Loucy (cell line): ENCODE measurements around the gene PLCB3.

Experiments used
- H2AFZ ChIP-seq: fragments of 200-600 bp; sonication (generic); 2 replicates; pipeline ENCODE4 v1.6.0; 2016; ENCODE audit warnings: antibody characterized with exemption, mild to moderate bottlenecking, low read length, moderate library complexity
- H3F3A ChIP-seq: fragments of 200-600 bp; 2 replicates; pipeline ENCODE4 v1.6.0; 2016; ENCODE audit warnings: antibody characterized with exemption, low read depth, mild to moderate bottlenecking
- H3K27me3 ChIP-seq: fragments of 200-600 bp; sonication (generic); 2 replicates; pipeline ENCODE4 v1.6.1; 2014; ENCODE audit warnings: low read length, mild to moderate bottlenecking; ENCODE audit not compliant: insufficient read depth, poor library complexity, severe bottlenecking
- H3K36me3 ChIP-seq: fragments of 200-600 bp; sonication (generic); 2 replicates; pipeline ENCODE4 v1.6.1; 2016; ENCODE audit warnings: low read length; ENCODE audit not compliant: insufficient read depth
- H3K4me1 ChIP-seq: fragments of 200-600 bp; sonication (generic); 2 replicates; pipeline ENCODE4 v1.5.1; 2014; ENCODE audit warnings: low read length, mild to moderate bottlenecking; ENCODE audit not compliant: insufficient read depth, poor library complexity, severe bottlenecking
- H3K4me2 ChIP-seq: fragments of 200-600 bp; sonication (generic); 2 replicates; pipeline ENCODE4 v1.6.0; 2014; ENCODE audit warnings: antibody characterized with exemption, low read length, low read depth, mild to moderate bottlenecking; ENCODE audit not compliant: poor library complexity, severe bottlenecking
- H3K4me3 ChIP-seq: fragments of 200-600 bp; sonication (generic); 2 replicates; pipeline ENCODE4 v1.5.1; 2014; ENCODE audit warnings: low read length, mild to moderate bottlenecking, mixed read lengths; ENCODE audit not compliant: poor library complexity, severe bottlenecking
- H3K79me2 ChIP-seq: fragments of 200-600 bp; sonication (generic); 2 replicates; pipeline ENCODE4 v1.6.1; 2014; ENCODE audit warnings: low read length; ENCODE audit not compliant: insufficient read depth
- H3K9ac ChIP-seq: fragments of 200-600 bp; sonication (generic); 2 replicates; pipeline ENCODE4 v1.6.0; 2014; ENCODE audit warnings: mild to moderate bottlenecking, low read depth, low read length, moderate library complexity; ENCODE audit not compliant: poor library complexity, severe bottlenecking
- H3K9me2 ChIP-seq: fragments of 200-600 bp; sonication (generic); replicated peaks from 2 replicates; pipeline ENCODE4 v1.6.1; 2016; ENCODE audit warnings: low read depth, low read length, mixed read lengths
- H3K9me3 ChIP-seq: fragments of 200-600 bp; sonication (generic); 2 replicates; pipeline ENCODE4 v1.6.1; 2014; ENCODE audit warnings: mild to moderate bottlenecking, antibody characterized with exemption, low read length, low read depth; ENCODE audit not compliant: insufficient read depth
- H4K20me1 ChIP-seq: fragments of 200-600 bp; sonication (generic); 2 replicates; pipeline ENCODE4 v1.6.0; 2014; ENCODE audit warnings: antibody characterized with exemption, low read length, mild to moderate bottlenecking; ENCODE audit not compliant: insufficient read depth, poor library complexity, severe bottlenecking
- CTCF ChIP-seq: fragments of 200-600 bp; sonication (generic); conservative IDR thresholded peaks from 2 replicates; pipeline ENCODE4 v1.5.1; 2014; ENCODE audit warnings: mild to moderate bottlenecking, antibody characterized with exemption, low read length
- EZH2phosphoT487 ChIP-seq: fragments of 200-600 bp; IDR thresholded peaks from 2 replicates; pipeline ENCODE4 v1.6.1; 2018; ENCODE audit warnings: antibody characterized with exemption, mild to moderate bottlenecking, moderate library complexity, borderline replicate concordance

The PLCB3 gene

DNA sequence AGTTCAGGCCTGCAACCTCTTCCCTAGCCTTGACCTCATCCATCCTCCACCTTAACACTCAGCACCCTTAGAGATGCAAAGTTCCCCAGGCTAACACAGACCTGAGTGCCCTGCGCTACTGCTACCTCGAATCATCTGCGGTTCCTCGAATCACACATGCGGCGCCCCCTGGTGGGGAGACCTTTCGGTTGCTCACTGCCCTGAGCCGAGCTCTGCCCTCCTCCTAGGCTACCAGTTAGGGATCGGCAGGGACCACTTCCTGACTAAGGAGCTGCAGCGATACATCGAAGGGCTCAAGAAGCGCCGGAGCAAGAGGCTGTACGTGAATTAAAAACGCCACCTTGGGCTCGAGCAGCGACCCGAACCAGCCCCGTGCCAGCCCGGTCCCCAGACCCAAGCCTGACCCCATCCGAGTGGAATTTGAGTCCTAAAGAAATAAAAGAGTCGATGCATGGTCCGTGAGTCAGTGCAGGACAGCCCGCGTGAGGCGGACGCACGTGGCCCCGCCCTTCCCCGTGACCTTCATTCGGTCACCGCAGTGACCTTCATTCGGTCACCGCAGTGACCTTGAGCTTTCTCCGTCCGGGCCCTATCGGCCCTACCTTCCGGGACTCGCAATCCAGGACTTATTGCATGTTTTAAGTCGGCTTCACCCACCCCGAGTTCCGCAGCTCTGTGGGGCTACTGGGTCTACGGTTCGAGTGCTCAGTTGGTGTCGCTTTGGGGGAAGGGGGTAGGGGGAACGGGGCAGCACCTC, 53.2 kb downstream of the PLCB3 start:
- Histone ChIP-seq H3K9ac (peak overlapping the region; percentile 91), H3K4me2 (peak overlapping the region; percentile 85), H3K79me2 (peaks cover 25% of the 10 kb centered on the region), H4K20me1 (peaks cover 19% of the 10 kb centered on the region), H3K4me3 (peak overlapping the region; percentile 82), H2AFZ (peak overlapping the region; percentile 79), H3F3A (0 out of 2 replicates have a peak, but pooled peaks cover 3% of the 10 kb centered on the region), H3K9me3 (no peaks in the 10 kb centered on the region), H3K27me3 (peaks cover 5% of the 10 kb centered on the region), H3K36me3 (no peaks in the 10 kb centered on the region), H3K4me1 (peaks cover 24% of the 10 kb centered on the region), H3K9me2 (no peaks in the 10 kb centered on the region)
- TF ChIP-seq CTCF = peak; percentile 95
- TF ChIP-seq EZH2phosphoT487 = no peak

DNA sequence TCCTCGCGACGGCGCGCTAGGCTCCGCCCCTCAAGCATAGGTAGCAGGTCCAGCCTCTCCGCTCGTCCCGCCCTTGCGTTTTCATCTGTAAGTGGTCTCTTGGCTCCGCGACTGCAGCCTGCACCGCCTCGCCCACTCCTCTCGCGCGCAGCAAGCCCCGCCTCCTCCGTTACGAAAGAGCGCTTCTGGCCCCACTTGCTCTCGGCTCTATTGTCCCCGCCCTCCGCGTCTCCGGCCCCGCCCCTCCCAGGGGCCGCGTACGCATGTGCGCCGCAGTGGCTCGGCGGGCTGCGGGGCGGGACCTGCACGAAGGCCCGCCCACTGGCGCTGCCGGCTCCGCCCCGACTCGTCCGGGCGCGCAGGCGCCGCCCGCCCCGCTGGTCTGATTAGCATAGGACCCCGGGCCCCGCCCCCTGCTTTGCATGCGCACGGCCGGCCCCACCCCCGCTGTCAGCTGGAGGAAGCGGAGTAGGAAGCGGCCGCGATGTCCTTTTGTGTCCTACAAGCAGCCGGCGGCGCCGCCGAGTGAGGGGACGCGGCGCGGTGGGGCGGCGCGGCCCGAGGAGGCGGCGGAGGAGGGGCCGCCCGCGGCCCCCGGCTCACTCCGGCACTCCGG, 53.9 kb downstream of the PLCB3 start, which contains the start of gene ESRRA:
Gene ESRRA, plus strand, starts transcription at position 450 of the 616 bp plus-strand sequence. CDS start 1,656 bp downstream, outside the sequence.
- H3K9me2 ChIP-seq = no peaks in the 10 kb centered on the region
- no peaks in the 10 kb centered on the region for H3K36me3 ChIP-seq
- TF ChIP-seq EZH2phosphoT487 = no peak
- no peaks in the 10 kb centered on the region for H3K9me3 ChIP-seq
- peak within 1 kb of the TSS; percentile 91 for H3K9ac ChIP-seq
- H4K20me1 ChIP-seq = peaks cover 19% of the 10 kb centered on the region
- peak within 1 kb of the TSS; percentile 79 for H2AFZ ChIP-seq
- H3K4me3 ChIP-seq = peak within 1 kb of the TSS; percentile 96
- H3K4me2 ChIP-seq = peak within 1 kb of the TSS; percentile 93
- H3K4me1 ChIP-seq = peaks cover 24% of the 10 kb centered on the region
- no peaks in the 10 kb centered on the region for H3K27me3 ChIP-seq
- H3K79me2 ChIP-seq = peaks cover 25% of the 10 kb centered on the region
- H3F3A ChIP-seq = 0 out of 2 replicates have a peak, but pooled peaks cover 3% of the 10 kb centered on the region

- H3K9me2 ChIP-seq = no peaks in the 10 kb centered on the region
- no peak for TF ChIP-seq EZH2phosphoT487
- TF ChIP-seq CTCF = peak; percentile 64
- H3K79me2 ChIP-seq = peaks cover 30% of the 10 kb centered on the region
- H3K9me3 ChIP-seq = no peaks in the 10 kb centered on the region
- H3K9ac ChIP-seq = peak overlapping the region; percentile 88
- peak overlapping the region; percentile 93 for H3K4me2 ChIP-seq
- H3K4me3 ChIP-seq = peak overlapping the region; percentile 96
- no peaks in the 10 kb centered on the region for H3K27me3 ChIP-seq
- H4K20me1 ChIP-seq = peaks cover 20% of the 10 kb centered on the region
- H3K36me3 ChIP-seq = no peaks in the 10 kb centered on the region
- 0 out of 2 replicates have a peak, but pooled peaks cover 3% of the 10 kb centered on the region for H3F3A ChIP-seq
- H3K4me1 ChIP-seq = peaks cover 18% of the 10 kb centered on the region
- peak overlapping the region; percentile 63 for H2AFZ ChIP-seq
Observed at GRCh38 chr11:64305691-64306562, 54.6 kb downstream of the PLCB3 start.
